ENCODE results near the gene BMPR1A.

The BMPR1A gene

DNA sequence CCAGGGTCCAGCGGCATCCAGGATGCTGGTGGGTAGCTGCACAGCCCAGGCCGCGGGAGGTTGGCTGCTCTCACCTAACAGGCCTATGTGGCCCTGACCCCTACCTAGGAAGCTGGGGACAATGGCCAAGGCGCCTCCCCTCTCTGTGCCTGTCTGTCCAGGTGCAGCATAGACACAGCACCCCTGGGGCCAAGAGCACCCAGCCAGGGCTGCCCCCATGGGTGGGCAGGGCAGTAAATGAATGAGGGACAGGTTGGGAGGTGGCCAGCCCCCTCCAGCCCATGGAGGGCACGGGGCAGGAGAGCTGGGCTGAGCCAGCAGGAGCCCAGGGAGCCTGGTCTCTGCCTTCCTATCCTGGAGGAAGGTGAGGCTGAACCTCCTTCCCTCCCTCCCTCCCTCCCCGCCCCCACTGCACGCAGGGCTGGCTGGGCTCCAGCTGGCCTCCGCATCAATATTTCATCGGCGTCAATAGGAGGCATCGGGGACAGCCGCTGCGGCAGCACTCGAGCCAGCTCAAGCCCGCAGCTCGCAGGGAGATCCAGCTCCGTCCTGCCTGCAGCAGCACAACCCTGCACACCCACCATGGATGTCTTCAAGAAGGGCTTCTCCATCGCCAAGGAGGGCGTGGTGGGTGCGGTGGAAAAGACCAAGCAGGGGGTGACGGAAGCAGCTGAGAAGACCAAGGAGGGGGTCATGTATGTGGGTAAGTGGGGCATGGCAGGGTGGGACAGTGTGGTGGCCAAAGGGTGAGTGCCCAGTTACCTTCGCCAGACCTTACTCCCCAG, 201.9 kb downstream of the BMPR1A start, which contains the start of gene SNCG:
TSS of gene SNCG (plus strand) at position 484 of the 785 bp plus-strand sequence. CDS start at position 583, 99 bp downstream.
- DNase-seq: no peak

- DNase-seq: no peak
Measured at GRCh38 chr10:86958901-86959736, 202.7 kb downstream of the BMPR1A start.

DNA sequence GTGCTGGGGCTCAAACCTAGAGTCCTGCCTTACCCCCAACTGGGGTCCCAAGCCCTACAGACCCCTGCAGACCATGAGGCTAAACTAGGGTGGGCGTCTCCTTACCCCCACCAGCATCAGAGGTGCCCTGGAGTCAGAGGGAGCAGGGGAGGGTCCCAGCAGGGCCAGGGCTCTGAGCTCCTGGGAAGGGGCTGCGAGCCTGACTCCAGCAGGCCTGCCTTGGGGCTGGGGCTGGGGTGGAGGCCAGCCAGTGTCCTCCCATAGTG, 203.3 kb downstream of the BMPR1A start:
- DNase-seq: no peak

DNA sequence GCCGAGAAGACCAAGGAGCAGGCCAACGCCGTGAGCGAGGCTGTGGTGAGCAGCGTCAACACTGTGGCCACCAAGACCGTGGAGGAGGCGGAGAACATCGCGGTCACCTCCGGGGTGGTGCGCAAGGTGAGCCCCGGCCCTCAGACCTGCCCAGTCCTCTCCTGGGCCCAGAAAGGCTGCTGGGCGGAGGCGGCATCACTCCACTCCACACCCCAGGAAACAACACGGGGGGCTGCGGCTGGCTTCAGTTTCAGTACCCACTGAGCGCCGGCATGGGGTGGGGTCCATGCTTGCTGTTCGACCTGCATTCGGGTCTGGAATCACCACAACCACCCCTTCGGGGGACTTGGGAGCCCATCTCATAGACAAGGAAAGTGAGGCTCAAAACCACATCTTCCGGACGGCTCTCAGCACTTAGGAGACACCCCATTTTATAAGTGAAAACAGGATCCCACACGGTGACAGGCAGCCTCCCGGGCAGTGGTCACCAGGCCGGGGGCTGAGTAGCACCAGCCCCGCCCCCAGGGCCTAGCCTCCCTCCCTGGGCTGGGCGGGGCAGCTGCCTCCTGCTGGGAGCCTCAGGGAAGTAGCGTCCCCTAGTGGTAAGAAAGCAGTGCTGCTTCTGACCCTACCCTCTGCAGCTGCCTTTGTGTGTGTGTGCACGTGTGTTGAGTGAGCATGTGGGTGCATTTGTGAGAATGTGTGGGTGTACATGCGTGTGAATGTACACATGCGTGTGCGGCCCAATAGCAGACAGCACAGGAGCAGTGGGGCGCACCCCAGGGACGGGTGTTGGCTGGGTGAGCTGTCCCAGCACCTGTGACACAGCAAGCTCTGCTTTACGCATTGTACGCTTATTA, 203.8 kb downstream of the BMPR1A start:
- peak; percentile 84 for DNase-seq

DNA sequence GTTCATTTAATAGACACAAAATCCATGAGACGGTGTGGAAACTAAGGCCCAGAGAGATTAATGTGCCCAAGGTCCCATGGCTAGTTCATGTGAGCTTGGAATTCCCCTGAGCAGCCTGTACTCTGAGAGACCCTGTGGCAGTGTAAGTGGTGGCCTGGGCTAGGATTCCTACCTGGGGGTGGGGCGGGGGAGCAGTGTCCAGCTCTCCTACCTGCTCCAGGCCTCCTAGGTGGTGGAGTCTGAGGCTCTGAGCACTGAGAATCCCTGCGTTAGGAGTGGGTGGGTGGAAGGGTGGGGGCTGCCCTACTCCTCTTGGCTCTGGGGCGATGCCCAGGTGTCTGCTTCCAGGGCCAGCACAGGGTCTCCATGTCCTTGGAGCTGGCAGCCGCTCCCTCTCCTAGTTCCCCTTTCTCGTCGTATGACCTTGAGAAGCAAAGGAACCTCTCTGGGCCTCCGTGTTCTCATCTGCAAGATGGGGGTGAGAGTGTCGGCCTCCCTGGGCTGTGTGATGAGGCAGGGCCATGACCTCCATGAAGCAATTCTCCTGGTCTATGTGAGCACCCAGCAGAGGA, 204.5 kb downstream of the BMPR1A start:
- no peak for DNase-seq

DNA sequence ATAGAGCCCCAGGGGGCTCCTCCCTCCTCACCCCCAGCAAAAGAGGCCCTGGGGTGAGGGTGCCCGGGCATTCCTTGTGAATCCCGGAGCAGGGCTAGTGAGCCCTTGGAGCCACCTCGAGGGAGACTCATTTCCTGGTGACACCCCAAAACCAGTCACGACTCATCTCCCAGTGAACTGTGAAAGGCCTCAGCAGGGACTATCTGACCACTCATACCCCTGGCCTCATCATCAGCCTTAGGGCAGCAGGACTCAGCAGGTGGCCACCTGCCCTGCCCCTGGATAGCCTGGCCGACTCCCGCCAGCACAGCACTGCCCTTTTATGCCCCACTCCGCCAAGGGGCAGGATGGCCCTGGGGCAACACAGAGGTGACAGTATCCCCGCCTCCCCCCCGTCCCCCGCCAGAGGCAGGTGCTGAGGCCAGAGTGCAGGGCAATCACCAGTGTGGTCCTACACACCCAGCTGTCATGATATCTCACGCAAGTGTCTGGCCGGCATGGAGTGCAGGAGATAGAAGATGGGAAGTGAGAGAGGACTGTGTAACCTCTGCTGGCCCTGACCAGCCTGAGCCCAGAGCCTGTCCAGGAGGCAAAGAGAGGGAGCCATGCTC, 205.2 kb downstream of the BMPR1A start:
- DNase-seq: no peak

GRCh38 chr10:86962136-86962980, 205.9 kb downstream of the BMPR1A start:
- DNase-seq: no peak

GRCh38 chr10:86962981-86963310, 206.5 kb downstream of the BMPR1A start:
- DNase-seq: no peak

- no peak for DNase-seq
Measured at GRCh38 chr10:86963341-86963919, 207.0 kb downstream of the BMPR1A start.

- DNase-seq: no peak
Measured at GRCh38 chr10:86964061-86964846, 207.8 kb downstream of the BMPR1A start.

DNA sequence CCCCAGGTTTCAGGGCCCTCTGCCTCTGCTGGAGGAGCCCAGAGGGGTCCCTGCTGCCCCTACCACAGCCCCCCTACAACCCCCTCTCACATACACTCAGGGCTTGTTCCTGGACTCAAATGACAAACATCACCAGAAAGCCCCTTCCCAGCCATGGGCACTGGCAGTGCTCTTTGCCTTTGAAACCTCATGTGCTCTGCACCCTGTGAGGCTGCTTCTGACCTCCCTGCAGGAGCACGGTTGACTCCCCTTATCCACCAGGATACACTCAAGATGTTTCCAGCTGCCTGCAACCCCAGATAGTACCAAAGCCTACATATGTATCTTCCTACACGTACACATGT, 208.4 kb downstream of the BMPR1A start:
- no peak for DNase-seq

DNA sequence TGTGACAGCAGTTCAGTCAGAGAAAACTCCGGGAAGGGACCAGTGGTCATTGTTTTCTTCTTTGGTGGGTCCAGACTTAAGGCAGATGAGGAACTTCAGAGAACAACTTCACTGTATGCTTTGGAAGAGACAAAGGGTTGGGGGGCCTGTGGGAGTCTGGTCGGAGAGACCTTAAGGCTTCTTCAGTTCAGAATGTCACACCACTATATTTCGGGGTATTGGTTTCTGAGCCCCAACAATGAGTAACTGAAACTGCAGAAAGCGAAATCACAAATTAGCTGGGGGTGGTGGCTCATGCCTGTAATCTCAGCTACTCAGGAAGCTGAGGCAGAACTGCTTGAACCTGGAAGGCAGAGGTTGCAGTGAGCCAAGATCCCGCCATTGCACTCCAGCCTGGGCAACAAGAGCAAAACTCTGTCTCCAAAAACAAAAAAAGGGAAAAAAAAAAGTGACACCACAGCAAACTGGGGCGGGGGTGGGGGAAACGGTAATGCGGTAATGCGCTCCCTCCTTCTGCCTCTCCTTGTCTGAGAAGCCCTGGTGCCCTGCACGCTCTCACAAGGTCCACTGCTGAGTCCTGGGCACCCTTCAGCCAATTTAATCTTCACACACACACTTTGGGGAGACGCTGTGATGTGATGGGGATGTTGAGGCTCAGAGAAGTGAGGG, 209.7 kb downstream of the BMPR1A start:
- DNase-seq: no peak

DNA sequence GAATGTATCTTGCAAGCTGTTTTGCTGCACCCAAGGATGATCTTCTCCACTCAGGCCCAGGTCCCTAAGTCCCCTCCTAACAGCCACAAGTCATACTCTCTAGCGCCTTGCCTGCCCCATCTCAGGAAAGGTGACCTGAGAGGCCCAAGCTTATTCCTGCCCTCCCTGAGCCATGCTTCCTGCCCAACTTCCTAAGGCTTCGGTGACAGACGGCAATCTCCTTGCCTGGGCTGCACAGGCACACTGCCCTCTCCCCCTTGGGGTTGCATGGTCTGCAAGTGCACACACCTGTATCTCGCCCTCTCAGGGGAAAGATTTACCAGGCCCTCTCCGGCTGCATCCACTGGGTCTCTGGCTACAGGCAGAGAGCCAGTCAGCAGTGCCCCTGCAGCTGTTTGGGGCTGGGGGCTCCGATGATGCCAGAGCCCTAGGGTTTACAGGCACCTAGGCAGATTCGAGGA, 211.1 kb downstream of the BMPR1A start:
- DNase-seq: no peak

DNA sequence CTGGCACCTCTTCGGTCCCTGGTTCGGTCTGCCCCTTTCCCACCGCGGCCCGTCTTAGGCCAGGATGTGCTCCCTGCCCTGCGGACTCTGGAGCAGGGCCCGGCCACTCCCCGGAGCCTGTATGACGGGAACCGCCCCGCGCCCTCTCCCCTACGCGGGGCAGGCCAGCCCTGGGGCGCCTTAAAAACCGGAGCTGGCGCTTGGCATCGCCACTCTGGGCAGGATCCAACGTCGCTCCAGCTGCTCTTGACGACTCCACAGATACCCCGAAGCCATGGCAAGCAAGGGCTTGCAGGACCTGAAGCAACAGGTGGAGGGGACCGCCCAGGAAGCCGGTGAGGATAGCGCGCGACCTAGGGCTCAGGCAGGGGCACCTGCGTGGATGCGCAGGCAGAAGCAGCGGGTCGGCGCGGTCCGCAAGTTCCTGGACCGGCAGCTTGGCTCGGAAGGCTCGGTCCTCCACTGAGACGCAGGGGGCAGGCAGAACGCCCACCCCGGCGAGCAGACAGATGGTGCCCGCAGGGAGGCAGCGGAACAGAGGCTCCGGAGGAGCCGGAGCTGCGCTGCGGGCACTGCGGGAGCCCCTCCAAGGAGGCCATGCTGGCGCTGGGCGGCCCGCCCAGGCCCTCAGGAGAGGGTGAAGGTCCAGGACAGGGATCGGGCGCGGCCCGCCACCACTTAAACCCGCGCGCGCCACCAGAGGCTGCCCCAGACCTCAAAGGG, 212.0 kb downstream of the BMPR1A start, which contains the start of gene ADIRF:
TSS of gene ADIRF (plus strand) at position 212 of the 723 bp plus-strand sequence. CDS start at position 275, 63 bp downstream.
- no peak for DNase-seq

DNA sequence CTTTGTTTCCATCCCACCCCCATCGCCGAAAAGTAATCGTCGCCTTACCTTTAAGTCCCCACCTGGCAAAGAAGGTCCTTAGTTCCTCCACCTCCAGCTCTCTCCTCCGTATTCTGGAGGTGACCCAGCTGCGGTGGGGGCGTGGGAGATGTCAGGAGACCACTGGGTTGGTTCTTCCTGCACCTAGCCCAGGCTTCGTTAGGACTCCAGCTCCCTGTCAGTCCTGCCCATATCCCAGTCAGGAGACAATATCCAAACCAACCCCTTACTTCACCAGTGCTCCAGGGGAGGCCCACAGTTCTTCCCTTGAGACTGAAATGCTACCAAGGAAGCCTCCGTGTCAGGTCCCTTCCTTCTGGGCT, 212.6 kb downstream of the BMPR1A start:
- no peak for DNase-seq

- DNase-seq: no peak
Measured at GRCh38 chr10:86969421-86970041, 213.1 kb downstream of the BMPR1A start.

- no peak for DNase-seq
Measured at GRCh38 chr10:86970162-86970981, 214.0 kb downstream of the BMPR1A start.

GRCh38 chr10:86970982-86971231, 214.5 kb downstream of the BMPR1A start:
- no peak for DNase-seq
